HEK293 (cell line): ENCODE measurements around the gene CDR2L.

ENCODE experiments used
- BCL11B ChIP-seq: fragments of 450-650 bp; formaldehyde crosslinking; IDR thresholded peaks from 2 replicates; pipeline ENCODE4 v1.5.1; 2016; ENCODE audit warnings: low read depth, missing biosample characterization, missing genetic modification characterization
- ELK4 ChIP-seq: IDR thresholded peaks from 2 replicates; pipeline ENCODE4 v1.6.1; 2011; ENCODE audit warnings: mild to moderate bottlenecking, low read depth, low read length, borderline replicate concordance
- GLIS1 ChIP-seq: fragments of 450-650 bp; formaldehyde crosslinking; IDR thresholded peaks from 2 replicates; pipeline ENCODE4 v1.5.1; 2016; ENCODE audit warnings: missing biosample characterization, missing genetic modification characterization
- HOXD13 ChIP-seq: sonication (generic); formaldehyde crosslinking; IDR thresholded peaks from 2 replicates; pipeline ENCODE4 v1.8.0; 2022; ENCODE audit warnings: missing genetic modification reagents, borderline replicate concordance
- KLF1 ChIP-seq: fragments of 450-650 bp; formaldehyde crosslinking; IDR thresholded peaks from 2 replicates; pipeline ENCODE4 v1.5.1; 2016; ENCODE audit warnings: missing biosample characterization, missing genetic modification characterization
- PRDM6 ChIP-seq: fragments of 450-650 bp; formaldehyde crosslinking; IDR thresholded peaks from 2 replicates; pipeline ENCODE4 v1.5.1; 2017; ENCODE audit warnings: missing biosample characterization, missing genetic modification characterization
- SP3 ChIP-seq: fragments of 450-650 bp; formaldehyde crosslinking; IDR thresholded peaks from 2 replicates; pipeline ENCODE4 v1.5.1; 2016; ENCODE audit warnings: missing biosample characterization, missing genetic modification characterization
- SP7 ChIP-seq: fragments of 450-650 bp; formaldehyde crosslinking; IDR thresholded peaks from 2 replicates; pipeline ENCODE4 v1.5.1; 2016; ENCODE audit warnings: missing biosample characterization, missing genetic modification characterization
- WT1 ChIP-seq: fragments of 450-650 bp; formaldehyde crosslinking; IDR thresholded peaks from 2 replicates; pipeline ENCODE4 v1.5.1; 2016; ENCODE audit warnings: missing biosample characterization, missing genetic modification characterization
- ZBTB11 ChIP-seq: fragments of 450-650 bp; formaldehyde crosslinking; conservative IDR thresholded peaks from 2 replicates; pipeline ENCODE4 v1.5.1; 2016; ENCODE audit warnings: low read depth, missing biosample characterization, missing genetic modification characterization
- ZNF133 ChIP-seq: fragments of 450-650 bp; formaldehyde crosslinking; IDR thresholded peaks from 2 replicates; pipeline ENCODE4 v1.5.1; 2016; ENCODE audit warnings: missing biosample characterization, missing genetic modification characterization
- ZNF146 ChIP-seq: fragments of 450-650 bp; formaldehyde crosslinking; IDR thresholded peaks from 2 replicates; pipeline ENCODE4 v1.5.1; 2016; ENCODE audit warnings: missing biosample characterization, missing genetic modification characterization
- ZNF19 ChIP-seq: fragments of 450-650 bp; formaldehyde crosslinking; IDR thresholded peaks from 2 replicates; pipeline ENCODE4; 2016; ENCODE audit warnings: missing biosample characterization, missing genetic modification characterization, low read depth
- ZNF23 ChIP-seq: fragments of 450-650 bp; formaldehyde crosslinking; IDR thresholded peaks from 2 replicates; pipeline ENCODE4 v1.5.1; 2016; ENCODE audit warnings: missing biosample characterization, missing genetic modification characterization, borderline replicate concordance
- ZNF24 ChIP-seq: fragments of 450-650 bp; formaldehyde crosslinking; IDR thresholded peaks from 2 replicates; pipeline ENCODE4 v1.5.1; 2016; ENCODE audit warnings: missing biosample characterization, missing genetic modification characterization
- ZNF292 ChIP-seq: fragments of 450-650 bp; formaldehyde crosslinking; IDR thresholded peaks from 2 replicates; pipeline ENCODE4 v1.5.1; 2016; ENCODE audit warnings: low read depth, missing biosample characterization, missing genetic modification characterization, borderline replicate concordance
- ZNF48 ChIP-seq: fragments of 450-650 bp; formaldehyde crosslinking; IDR thresholded peaks from 2 replicates; pipeline ENCODE4 v1.5.1; 2016; ENCODE audit warnings: missing biosample characterization, missing genetic modification characterization
- ZNF521 ChIP-seq: fragments of 450-650 bp; formaldehyde crosslinking; IDR thresholded peaks from 2 replicates; pipeline ENCODE4 v1.5.1; 2017; ENCODE audit warnings: missing biosample characterization, mild to moderate bottlenecking, missing genetic modification characterization
- ZNF544 ChIP-seq: fragments of 450-650 bp; formaldehyde crosslinking; IDR thresholded peaks from 2 replicates; pipeline ENCODE4 v1.5.0; 2017; ENCODE audit warnings: missing biosample characterization, missing genetic modification characterization
- ZNF560 ChIP-seq: fragments of 450-650 bp; formaldehyde crosslinking; IDR thresholded peaks from 2 replicates; pipeline ENCODE4 v1.5.1; 2017; ENCODE audit warnings: missing biosample characterization, missing genetic modification characterization, borderline replicate concordance
- ZNF624 ChIP-seq: fragments of 450-650 bp; formaldehyde crosslinking; IDR thresholded peaks from 2 replicates; pipeline ENCODE4 v1.5.1; 2017; ENCODE audit warnings: missing biosample characterization, missing genetic modification characterization
- ZNF660 ChIP-seq: fragments of 450-650 bp; IDR thresholded peaks from 2 replicates; pipeline ENCODE4 v1.5.1; 2018; ENCODE audit warnings: missing biosample characterization, mild to moderate bottlenecking, missing genetic modification characterization
- ZNF677 ChIP-seq: fragments of 450-650 bp; IDR thresholded peaks from 2 replicates; pipeline ENCODE4 v1.5.0; 2018; ENCODE audit warnings: missing biosample characterization, mild to moderate bottlenecking, missing genetic modification characterization, moderate library complexity
- ZNF692 ChIP-seq: fragments of 450-650 bp; formaldehyde crosslinking; IDR thresholded peaks from 2 replicates; pipeline ENCODE4 v1.5.1; 2016; ENCODE audit warnings: missing biosample characterization, missing genetic modification characterization
- ZNF707 ChIP-seq: fragments of 450-650 bp; formaldehyde crosslinking; IDR thresholded peaks from 2 replicates; pipeline ENCODE4 v1.5.1; 2016; ENCODE audit warnings: missing biosample characterization, missing genetic modification characterization
- TF ChIP-seq, protein P1 (sequence below): sonication (generic); formaldehyde crosslinking; IDR thresholded peaks from 2 replicates; pipeline ENCODE4 v1.8.1; 2022; ENCODE audit warnings: mild to moderate bottlenecking, moderate library complexity, missing genetic modification reagents
- TF ChIP-seq, protein P2 (sequence below): fragments of 450-650 bp; formaldehyde crosslinking; IDR thresholded peaks from 2 replicates; pipeline ENCODE4 v1.5.1; 2016; ENCODE audit warnings: missing biosample characterization, missing genetic modification characterization
- TF ChIP-seq, protein P3 (sequence below): fragments of 450-650 bp; formaldehyde crosslinking; IDR thresholded peaks from 2 replicates; pipeline ENCODE4; 2016; ENCODE audit warnings: missing biosample characterization, missing genetic modification characterization

Gene CDR2L

DNA sequence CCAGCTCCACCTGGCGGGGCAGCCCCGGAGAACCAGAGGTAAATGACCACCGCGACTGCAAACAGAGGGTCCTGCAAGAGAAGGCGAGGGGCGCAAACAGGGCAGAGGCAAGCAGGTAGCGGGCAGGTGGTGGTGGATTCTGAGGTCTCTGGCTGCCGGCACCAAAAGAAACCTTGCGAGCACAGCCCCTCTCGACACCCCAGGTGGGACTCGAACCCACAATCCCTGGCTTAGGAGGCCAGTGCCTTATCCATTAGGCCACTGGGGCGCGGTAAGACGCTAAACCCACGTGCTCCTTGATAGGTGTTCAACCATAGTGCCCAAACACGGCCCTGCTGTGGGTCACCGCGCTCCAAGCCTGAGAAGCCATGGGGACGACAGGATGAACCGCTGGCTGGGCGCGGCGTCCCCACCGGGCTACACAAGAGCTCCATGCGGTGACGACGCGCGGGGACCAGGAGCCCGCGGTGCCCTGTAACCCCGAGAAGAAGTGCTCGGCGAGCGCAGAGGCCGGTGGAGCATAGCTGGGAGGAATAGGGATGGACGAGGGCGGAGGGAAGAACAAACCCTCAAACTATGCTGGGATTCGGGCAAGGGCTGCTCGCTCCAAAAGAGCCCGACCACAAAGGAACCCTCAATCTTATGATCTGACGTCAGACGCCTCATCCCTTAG is 46.9 kb downstream of the CDR2L start (continued):
- TF ChIP-seq ZNF133 (tag by site-specific recombination): no peak
- TF ChIP-seq, protein P1, sequence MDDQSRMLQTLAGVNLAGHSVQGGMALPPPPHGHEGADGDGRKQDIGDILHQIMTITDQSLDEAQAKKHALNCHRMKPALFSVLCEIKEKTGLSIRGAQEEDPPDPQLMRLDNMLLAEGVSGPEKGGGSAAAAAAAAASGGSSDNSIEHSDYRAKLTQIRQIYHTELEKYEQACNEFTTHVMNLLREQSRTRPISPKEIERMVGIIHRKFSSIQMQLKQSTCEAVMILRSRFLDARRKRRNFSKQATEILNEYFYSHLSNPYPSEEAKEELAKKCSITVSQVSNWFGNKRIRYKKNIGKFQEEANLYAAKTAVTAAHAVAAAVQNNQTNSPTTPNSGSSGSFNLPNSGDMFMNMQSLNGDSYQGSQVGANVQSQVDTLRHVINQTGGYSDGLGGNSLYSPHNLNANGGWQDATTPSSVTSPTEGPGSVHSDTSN (CRISPR knock-in tag): no peak; the same call in 1 of the 2 replicates
- TF ChIP-seq WT1 (tag by site-specific recombination): peak; percentile 40; the same call in 1 of the 2 replicates
- peak; percentile 90 for TF ChIP-seq ZNF660
- TF ChIP-seq ZNF707 (tag by site-specific recombination): no peak
- TF ChIP-seq ZNF544: no peak
- TF ChIP-seq ZNF48 (tag by site-specific recombination): no peak
- TF ChIP-seq HOXD13 (CRISPR knock-in tag): no peak
- no peak for TF ChIP-seq ZNF521 (tag by site-specific recombination)
- TF ChIP-seq ZNF19 (tag by site-specific recombination): no peak
- TF ChIP-seq ZNF560 (tag by site-specific recombination): no peak
- TF ChIP-seq SP7: peak; percentile 57
- no peak for TF ChIP-seq ELK4
- no peak for TF ChIP-seq ZNF146
- peak; percentile 62 for TF ChIP-seq GLIS1 (tag by site-specific recombination)
- TF ChIP-seq ZNF24: peak; percentile 33; the same call in 1 of the 2 replicates
- no peak for TF ChIP-seq ZNF23 (tag by site-specific recombination)
- no peak for TF ChIP-seq ZBTB11 (tag by site-specific recombination)
- TF ChIP-seq, protein P2, sequence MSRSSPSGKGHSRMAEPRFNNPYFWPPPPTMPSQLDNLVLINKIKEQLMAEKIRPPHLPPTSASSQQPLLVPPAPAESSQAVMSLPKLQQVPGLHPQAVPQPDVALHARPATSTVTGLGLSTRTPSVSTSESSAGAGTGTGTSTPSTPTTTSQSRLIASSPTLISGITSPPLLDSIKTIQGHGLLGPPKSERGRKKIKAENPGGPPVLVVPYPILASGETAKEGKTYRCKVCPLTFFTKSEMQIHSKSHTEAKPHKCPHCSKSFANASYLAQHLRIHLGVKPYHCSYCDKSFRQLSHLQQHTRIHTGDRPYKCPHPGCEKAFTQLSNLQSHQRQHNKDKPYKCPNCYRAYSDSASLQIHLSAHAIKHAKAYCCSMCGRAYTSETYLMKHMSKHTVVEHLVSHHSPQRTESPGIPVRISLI (tag by site-specific recombination): no peak
- TF ChIP-seq PRDM6 (tag by site-specific recombination): no peak
- TF ChIP-seq ZNF692 (tag by site-specific recombination): peak; percentile 1; the same call in 1 of the 2 replicates
- peak; percentile 1; the same call in 1 of the 2 replicates for TF ChIP-seq SP3
- peak; percentile 88; the same call in 1 of the 2 replicates for TF ChIP-seq ZNF624
- TF ChIP-seq KLF1: peak; percentile 30; the same call in 1 of the 2 replicates
- TF ChIP-seq, protein P3, sequence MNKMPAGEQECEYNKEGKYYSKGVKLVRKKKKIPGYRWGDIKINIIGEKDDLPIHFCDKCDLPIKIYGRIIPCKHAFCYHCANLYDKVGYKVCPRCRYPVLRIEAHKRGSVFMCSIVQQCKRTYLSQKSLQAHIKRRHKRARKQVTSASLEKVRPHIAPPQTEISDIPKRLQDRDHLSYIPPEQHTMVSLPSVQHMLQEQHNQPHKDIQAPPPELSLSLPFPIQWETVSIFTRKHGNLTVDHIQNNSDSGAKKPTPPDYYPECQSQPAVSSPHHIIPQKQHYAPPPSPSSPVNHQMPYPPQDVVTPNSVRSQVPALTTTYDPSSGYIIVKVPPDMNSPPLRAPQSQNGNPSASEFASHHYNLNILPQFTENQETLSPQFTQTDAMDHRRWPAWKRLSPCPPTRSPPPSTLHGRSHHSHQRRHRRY (tag by site-specific recombination): peak; percentile 41; the same call in 1 of the 2 replicates
- TF ChIP-seq BCL11B (tag by site-specific recombination): peak; percentile 83
- peak; percentile 32; the same call in 1 of the 2 replicates for TF ChIP-seq ZNF677 (tag by site-specific recombination)
- TF ChIP-seq ZNF292 (tag by site-specific recombination): no peak
